ENCODE data around the gene MED9. TPM values are rescaled to one million over a fixed set of nuclear protein-coding genes. Genes with fewer than 3 reads are reported as not detected.

MED9 gene
- total and polyA plus RNA-seq, 7 donors = 9.7 to 17.9 (median 15.3) TPM

- no peak for DNase-seq
- Histone ChIP-seq H3K4me1 (peaks cover 0 to 16% (median 0%) of the 10 kb centered on the region in 4 donors), H3K27me3 (no peaks in the 10 kb centered on the region), H3K27ac (no peak overlapping the region), H3K36me3 (no peaks in the 10 kb centered on the region), H3K4me3 (no peak overlapping the region), H3K9me3 (no peaks in the 10 kb centered on the region)
- WGBS, 2 donors = 72 to 81% methylated on average over 5 of the region's 5 CpGs
- no peak for TF ChIP-seq EP300 (IDR thresholded peaks at IDR 0.05)
- no peak for TF ChIP-seq POLR2AphosphoS5 (IDR thresholded peaks at IDR 0.05)
- no peak for TF ChIP-seq CTCF (IDR thresholded peaks at IDR 0.05)
- no peak for TF ChIP-seq POLR2A (IDR thresholded peaks at IDR 0.05)
- intact Hi-C loops (cut with DNase I) = no loop called here
These were observed 42.2 kb downstream of the MED9 start for GRCh38 chr17:17518951-17519350.

GRCh38 chr17:17519886-17520285 is 43.1 kb downstream of the MED9 start:
- no peaks in the 10 kb centered on the region for H3K27me3 ChIP-seq
- WGBS, 2 donors = 94 to 95% methylated on average over 10 of the region's 10 CpGs
- intact Hi-C loops (cut with DNase I) = no loop called here
- no peak overlapping the region for H3K27ac ChIP-seq
- no peaks in the 10 kb centered on the region for H3K36me3 ChIP-seq
- peaks cover 0 to 16% (median 0%) of the 10 kb centered on the region in 4 donors for H3K4me1 ChIP-seq
- H3K9me3 ChIP-seq = no peaks in the 10 kb centered on the region
- no peak for DNase-seq
- H3K4me3 ChIP-seq = no peak overlapping the region
- TF ChIP-seq POLR2A (IDR thresholded peaks at IDR 0.05) (no peak), POLR2AphosphoS5 (IDR thresholded peaks at IDR 0.05) (no peak), EP300 (IDR thresholded peaks at IDR 0.05) (no peak), CTCF (IDR thresholded peaks at IDR 0.05) (no peak)

- no peak for DNase-seq
- Histone ChIP-seq H3K9me3 (no peaks in the 10 kb centered on the region), H3K4me3 (no peak overlapping the region), H3K27me3 (no peaks in the 10 kb centered on the region), H3K4me1 (peaks cover 0 to 16% (median 1%) of the 10 kb centered on the region in 4 donors), H3K36me3 (no peaks in the 10 kb centered on the region), H3K27ac (no peak overlapping the region)
- 92 to 93% methylated on average over 22 of the region's 22 CpGs for WGBS, 2 donors
- TF ChIP-seq EP300 (IDR thresholded peaks at IDR 0.05) (no peak), POLR2AphosphoS5 (IDR thresholded peaks at IDR 0.05) (no peak), CTCF (IDR thresholded peaks at IDR 0.05) (no peak), POLR2A (IDR thresholded peaks at IDR 0.05) (no peak)
- intact Hi-C loops (cut with DNase I) = no loop called here
These were observed 43.9 kb downstream of the MED9 start for GRCh38 chr17:17520599-17521232.

- H3K27ac ChIP-seq = no peak overlapping the region
- no peak overlapping the region for H3K4me3 ChIP-seq
- no peaks in the 10 kb centered on the region for H3K36me3 ChIP-seq
- H3K27me3 ChIP-seq = no peaks in the 10 kb centered on the region
- no peaks in the 10 kb centered on the region for H3K9me3 ChIP-seq
- DNase-seq = no peak
- H3K4me1 ChIP-seq = peaks cover 0 to 32% (median 17%) of the 10 kb centered on the region in 4 donors
- TF ChIP-seq CTCF (IDR thresholded peaks at IDR 0.05) = no peak
- no peak for TF ChIP-seq EP300 (IDR thresholded peaks at IDR 0.05)
- no peak for TF ChIP-seq POLR2A (IDR thresholded peaks at IDR 0.05)
- no peak for TF ChIP-seq POLR2AphosphoS5 (IDR thresholded peaks at IDR 0.05)
- intact Hi-C loops (cut with DNase I) = no loop called here
- 69 to 80% methylated on average over 14 of the region's 14 CpGs for WGBS, 2 donors
These were observed 46.4 kb downstream of the MED9 start for GRCh38 chr17:17523001-17523730.
